Ascending aorta (tissue), 2 donors: ENCODE data around the gene U2AF2. TPM values are rescaled to one million over a fixed set of nuclear protein-coding genes. Genes with fewer than 3 reads are reported as not detected.

Experiments used
- DNase-seq, 2 donors: peaks; one replicate each; pipeline ENCODE4 v3.0.0-alpha.2; 2019; ENCODE audit warnings: low spot score in 2 of 2
- H3K27ac ChIP-seq, 2 donors: fragments of 200-600 bp; sonication (generic); one replicate each; pipeline ENCODE4 v1.5.1; 2016 to 2017; ENCODE audit warnings: mild to moderate bottlenecking in 1 of 2
- H3K27me3 ChIP-seq: fragments of 200-600 bp; sonication (generic); one replicate; pipeline ENCODE4 v1.5.1; 2017
- H3K36me3 ChIP-seq, 2 donors: fragments of 200-600 bp; sonication (generic); one replicate each; pipeline ENCODE4 v1.5.1; 2016
- H3K4me1 ChIP-seq, 2 donors: fragments of 200-600 bp; sonication (generic); one replicate each; pipeline ENCODE4 v1.5.1; 2016 to 2017; ENCODE audit warnings: mild to moderate bottlenecking in 1 of 2
- H3K4me3 ChIP-seq, 2 donors: fragments of 200-600 bp; sonication (generic); one replicate each; pipeline ENCODE4 v1.5.1; 2016 to 2017; ENCODE audit warnings: mild to moderate bottlenecking in 1 of 2
- H3K9me3 ChIP-seq, 2 donors: fragments of 200-600 bp; sonication (generic); one replicate each; pipeline ENCODE4 v1.5.1; 2016
- intact Hi-C: fragments of 100-400 bp; cut with DNase I; formaldehyde crosslinking; loops from one replicate; pipeline ENCODE4 v1.15.1; 2023
- total RNA-seq: library from RNA; depleted of rRNA; stranded (reverse); fragments of >200 nt; gene quantifications from one replicate; pipeline ENCODE4 v1.1.0, GENCODE V29; 2016
- TF ChIP-seq, protein P1 (sequence below), 3 experiments: fragments of 200-600 bp in 2 of 3; fragments of 450-650 bp in 1 of 3; sonication (generic) in 2 of 3; IDR thresholded peaks; one replicate each; pipeline ENCODE4 v1.5.1; 2016 to 2019; ENCODE audit warnings: antibody characterized with exemption in 3 of 3, mild to moderate bottlenecking in 1 of 3, moderate library complexity in 1 of 3

U2AF2 gene
- total RNA-seq, 1 donor from 2014 or later = 221 TPM

DNA sequence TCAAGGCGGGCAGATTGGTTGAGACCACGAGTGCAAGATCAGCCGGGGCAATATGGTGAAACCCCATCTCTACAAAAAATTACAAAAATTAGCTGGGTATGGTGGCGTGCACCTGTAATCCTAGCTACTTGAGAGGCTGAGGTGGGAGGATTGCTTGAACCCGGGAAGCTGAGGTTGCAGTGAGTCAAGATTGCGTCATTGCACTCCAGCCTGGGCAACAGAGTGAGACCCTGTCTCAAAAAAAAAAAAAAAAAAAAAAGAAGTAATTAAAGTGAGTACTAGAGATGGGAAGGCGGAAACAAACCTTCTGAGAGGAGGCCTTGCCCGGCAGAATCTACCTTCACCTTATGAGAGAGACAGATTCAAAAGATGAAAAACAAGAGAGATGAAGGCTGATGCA lies 68.7 kb downstream of the U2AF2 start:
- TF ChIP-seq, protein P1, sequence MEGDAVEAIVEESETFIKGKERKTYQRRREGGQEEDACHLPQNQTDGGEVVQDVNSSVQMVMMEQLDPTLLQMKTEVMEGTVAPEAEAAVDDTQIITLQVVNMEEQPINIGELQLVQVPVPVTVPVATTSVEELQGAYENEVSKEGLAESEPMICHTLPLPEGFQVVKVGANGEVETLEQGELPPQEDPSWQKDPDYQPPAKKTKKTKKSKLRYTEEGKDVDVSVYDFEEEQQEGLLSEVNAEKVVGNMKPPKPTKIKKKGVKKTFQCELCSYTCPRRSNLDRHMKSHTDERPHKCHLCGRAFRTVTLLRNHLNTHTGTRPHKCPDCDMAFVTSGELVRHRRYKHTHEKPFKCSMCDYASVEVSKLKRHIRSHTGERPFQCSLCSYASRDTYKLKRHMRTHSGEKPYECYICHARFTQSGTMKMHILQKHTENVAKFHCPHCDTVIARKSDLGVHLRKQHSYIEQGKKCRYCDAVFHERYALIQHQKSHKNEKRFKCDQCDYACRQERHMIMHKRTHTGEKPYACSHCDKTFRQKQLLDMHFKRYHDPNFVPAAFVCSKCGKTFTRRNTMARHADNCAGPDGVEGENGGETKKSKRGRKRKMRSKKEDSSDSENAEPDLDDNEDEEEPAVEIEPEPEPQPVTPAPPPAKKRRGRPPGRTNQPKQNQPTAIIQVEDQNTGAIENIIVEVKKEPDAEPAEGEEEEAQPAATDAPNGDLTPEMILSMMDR (IDR thresholded peaks at IDR 0.05) = no peak
- no peak overlapping the region for H3K4me3 ChIP-seq
- no peaks in the 10 kb centered on the region for H3K9me3 ChIP-seq
- no peaks in the 10 kb centered on the region for H3K27me3 ChIP-seq
- H3K4me1 ChIP-seq = no peaks in the 10 kb centered on the region
- H3K27ac ChIP-seq = no peak overlapping the region
- intact Hi-C loops = no loop called here
- no peaks in the 10 kb centered on the region for H3K36me3 ChIP-seq
- no peak for DNase-seq

Other genes starting within 250 kb of the U2AF2 start
- 82.6 TPM for gene UBE2S, start 247.2 kb upstream of the U2AF2 start, total RNA-seq
- gene SHISA7, start 211.7 kb upstream of the U2AF2 start, total RNA-seq = 0.85 TPM
- gene ISOC2, start 193.4 kb upstream of the U2AF2 start, total RNA-seq = 96.7 TPM
- not detected for gene C19orf85, start 190.3 kb upstream of the U2AF2 start, total RNA-seq
- 13.2 TPM for gene ZNF628, start 178.4 kb upstream of the U2AF2 start, total RNA-seq
- gene NAT14, start 169.8 kb upstream of the U2AF2 start, total RNA-seq = 21.6 TPM
- gene SSC5D, start 166.6 kb upstream of the U2AF2 start, total RNA-seq = 22.4 TPM
- not detected for gene SBK2, start 117.9 kb upstream of the U2AF2 start, total RNA-seq
- not detected for gene SBK3, start 109.5 kb upstream of the U2AF2 start, total RNA-seq
- gene ZNF579, start 74.2 kb upstream of the U2AF2 start, total RNA-seq = 14.2 TPM
- 30.5 TPM for gene FIZ1, start 55.5 kb upstream of the U2AF2 start, total RNA-seq
- gene ZNF524, start 54.7 kb upstream of the U2AF2 start, total RNA-seq = 28.6 TPM
- gene ZNF865, start 49.4 kb upstream of the U2AF2 start, total RNA-seq = 22.0 TPM
- gene ZNF784, start 30.5 kb upstream of the U2AF2 start, total RNA-seq = 14.7 TPM
- gene ZNF580, start 14.0 kb upstream of the U2AF2 start, total RNA-seq = 163 TPM
- 12.1 TPM for gene ZNF581, start 11.4 kb upstream of the U2AF2 start, total RNA-seq
- gene CCDC106, start 6.8 kb upstream of the U2AF2 start, total RNA-seq = 27.6 TPM
- 122 TPM for gene EPN1, start 20.2 kb downstream of the U2AF2 start, total RNA-seq
- not detected for gene NLRP9, start 83.4 kb downstream of the U2AF2 start, total RNA-seq
- gene RFPL4A, start 104.1 kb downstream of the U2AF2 start, total RNA-seq = not detected
- not detected for gene RFPL4AL1, start 114.1 kb downstream of the U2AF2 start, total RNA-seq
- not detected for gene NLRP11, start 177.0 kb downstream of the U2AF2 start, total RNA-seq
- not detected for gene NLRP4, start 181.5 kb downstream of the U2AF2 start, total RNA-seq